Cortex of kidney (tissue), 1 donor: ENCODE results near the gene OPN5.
"Not testable (repeated sequence)": the region's sequence is repeated elsewhere in the genome, so short reads cannot be mapped to it uniquely, and the experiment has no call there.

Experiments
- DNase-seq: peaks from one replicate; lab custom pipeline; 2025; lab: John Stamatoyannopoulos, UW

Gene OPN5

GRCh38 chr6:47781732-47782131 lies at the start of gene OPN5:
TSS of gene OPN5 (plus strand) at chr6:47782032. CDS start at chr6:47782067, 35 bp downstream.
- no peak for DNase-seq

DNA sequence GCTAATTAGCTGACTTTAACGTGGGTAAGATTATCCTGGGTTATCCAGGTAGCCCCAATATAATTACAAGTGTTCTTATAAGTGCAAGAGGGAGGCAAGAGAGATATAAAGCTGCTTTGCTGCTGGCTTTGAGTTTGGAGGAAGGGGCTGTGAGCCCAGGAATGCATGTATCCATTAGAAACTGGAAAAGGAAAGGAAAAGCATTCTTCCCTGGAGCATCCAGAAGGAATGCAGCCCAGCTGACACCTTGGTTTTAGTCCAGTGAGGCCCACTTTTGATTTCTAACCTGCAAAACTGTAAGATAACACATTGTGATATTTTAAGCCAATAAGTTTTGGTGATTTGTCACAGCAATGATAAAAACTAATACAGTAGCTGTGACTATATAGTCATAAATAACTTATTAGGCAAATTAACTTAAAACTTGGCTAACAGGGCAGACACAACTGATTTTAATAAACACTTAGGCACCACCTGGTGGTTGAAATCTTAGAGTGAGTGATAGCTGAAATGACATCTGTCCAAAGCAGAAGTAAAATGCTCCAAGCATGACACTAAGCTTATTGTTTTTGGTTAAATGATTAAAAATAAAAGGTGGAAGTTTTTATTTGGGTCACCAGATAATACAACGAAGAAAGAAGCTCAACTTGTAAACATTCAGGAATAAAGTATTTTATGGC lies 47.8 kb upstream of the OPN5 start:
- DNase-seq: no peak

- no peak for DNase-seq
Measured at GRCh38 chr6:47734831-47735481, 46.9 kb upstream of the OPN5 start.

- no peak for DNase-seq
Measured at GRCh38 chr6:47736083-47736700, 45.6 kb upstream of the OPN5 start.

GRCh38 chr6:47737406-47737805 lies 44.4 kb upstream of the OPN5 start:
- DNase-seq: no peak

DNA sequence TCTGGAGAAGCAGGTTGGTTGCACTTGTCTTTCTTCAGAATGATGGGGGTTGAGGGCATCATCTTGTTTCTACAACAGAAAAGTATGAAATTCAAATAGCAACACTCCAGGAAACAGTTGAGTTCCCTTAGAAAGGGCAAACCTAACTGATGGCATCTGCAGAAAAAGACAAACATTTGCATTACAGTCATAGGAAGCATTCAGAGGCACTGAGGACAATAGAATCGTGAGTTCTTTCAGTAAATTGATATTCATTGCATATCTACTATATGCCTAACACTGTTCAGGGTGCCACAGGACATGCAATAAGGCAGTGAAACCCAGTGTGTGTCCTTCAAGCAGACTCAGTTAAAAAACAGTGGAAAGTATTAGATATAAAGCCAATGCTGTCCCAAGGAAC lies 41.1 kb upstream of the OPN5 start:
- DNase-seq: no peak

- DNase-seq: no peak
Measured at GRCh38 chr6:47741807-47742206, 40.0 kb upstream of the OPN5 start.

- no peak for DNase-seq
Measured at GRCh38 chr6:47743744-47744143, 38.1 kb upstream of the OPN5 start.

DNA sequence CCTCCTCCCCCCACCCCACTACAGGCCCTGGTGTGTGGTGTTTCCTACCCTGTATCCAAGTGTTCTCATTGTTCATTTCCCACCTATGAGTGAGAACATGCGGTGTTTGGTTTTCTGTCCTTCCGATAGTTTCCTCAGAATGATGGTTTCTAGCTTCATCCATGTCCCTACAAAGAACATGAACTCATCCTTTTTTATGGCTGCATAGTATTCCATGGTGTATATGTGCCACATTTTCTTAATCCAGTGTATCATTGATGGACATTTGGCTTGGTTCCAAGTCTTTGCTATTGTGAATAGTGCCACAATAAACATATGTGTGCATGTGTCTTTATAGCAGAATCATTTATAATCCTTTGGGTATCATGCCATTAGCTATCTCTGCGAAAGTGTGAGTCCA lies 36.6 kb upstream of the OPN5 start:
- DNase-seq: not testable (repeated sequence)

DNA sequence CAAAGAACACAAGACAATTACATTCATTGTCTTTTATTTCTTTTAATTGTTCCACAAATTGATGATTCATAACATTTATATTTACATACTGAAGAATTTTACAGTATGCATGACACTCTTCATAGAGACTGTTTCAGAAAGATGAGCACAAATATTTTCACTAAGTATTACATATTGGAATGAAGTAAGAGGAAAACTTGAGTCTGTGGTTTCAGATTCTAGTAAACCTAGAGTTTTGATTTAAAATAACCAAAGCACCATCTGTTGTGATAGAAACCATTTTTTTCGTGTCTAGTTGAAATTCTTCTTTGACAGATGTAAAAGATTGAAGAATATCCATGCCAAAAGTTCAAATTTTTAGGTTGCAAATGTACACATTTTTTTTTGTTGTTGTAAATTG lies 32.1 kb upstream of the OPN5 start:
- no peak for DNase-seq

DNA sequence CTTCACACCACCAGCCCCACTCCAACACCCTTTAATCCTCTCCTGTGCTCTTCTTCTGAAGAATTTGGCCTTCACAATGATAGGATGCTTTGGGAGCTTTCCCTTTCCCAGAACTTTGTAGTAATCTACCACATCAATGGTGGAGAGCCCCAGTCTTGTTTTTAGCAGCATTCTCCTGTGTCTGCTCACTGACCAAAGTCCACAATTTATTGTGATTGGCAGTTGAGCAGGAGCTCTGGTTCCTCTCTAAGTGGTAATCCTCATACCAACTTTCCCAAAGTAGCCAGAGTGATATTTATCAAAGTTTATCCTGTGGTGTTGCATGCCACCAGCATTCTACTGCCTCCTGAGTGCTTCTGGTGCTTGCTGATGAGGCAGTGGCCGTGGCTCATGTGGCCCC lies 29.0 kb upstream of the OPN5 start:
- DNase-seq: no peak

GRCh38 chr6:47759364-47759763 lies 22.5 kb upstream of the OPN5 start:
- no peak for DNase-seq

- DNase-seq: no peak
Measured at GRCh38 chr6:47762502-47762901, 19.3 kb upstream of the OPN5 start.

DNA sequence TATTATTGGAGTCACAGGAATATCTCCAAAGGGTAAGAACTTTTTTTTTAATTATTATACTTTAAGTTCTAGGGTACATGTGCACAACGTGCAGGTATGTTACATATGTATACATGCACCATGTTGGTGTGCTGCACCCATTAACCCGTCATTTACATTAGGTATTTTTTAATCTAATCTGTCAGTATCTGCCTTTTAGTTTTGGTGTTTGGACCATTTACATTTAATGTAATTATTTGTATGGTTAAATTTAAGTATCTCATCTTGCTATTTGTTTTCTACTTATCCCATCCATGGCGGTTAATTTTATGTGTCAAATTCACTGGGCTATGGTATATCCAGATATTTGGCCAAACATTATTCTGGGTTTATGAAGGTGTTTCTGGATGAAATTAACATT lies 15.4 kb upstream of the OPN5 start:
- DNase-seq: no peak

DNA sequence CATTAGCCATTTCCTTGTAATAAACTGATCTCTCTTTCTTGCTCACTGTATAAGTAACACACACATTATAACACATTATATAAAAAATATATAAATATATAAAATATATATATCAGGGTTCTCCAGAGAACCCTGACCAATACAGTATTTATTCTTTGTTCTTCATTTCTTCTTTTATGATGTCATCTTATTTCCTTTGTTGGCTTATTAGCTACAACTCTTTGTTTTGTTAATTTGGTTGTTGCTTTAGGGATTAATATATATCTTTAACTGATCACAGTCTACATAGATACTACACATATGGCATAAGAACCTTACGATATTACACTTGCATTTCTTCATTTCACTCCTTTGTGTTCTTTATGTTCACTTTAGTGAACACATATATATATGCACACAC lies 14.7 kb upstream of the OPN5 start:
- no peak for DNase-seq

- no peak for DNase-seq
Measured at GRCh38 chr6:47769982-47770381, 11.8 kb upstream of the OPN5 start.

- no peak for DNase-seq
Measured at GRCh38 chr6:47772359-47772758, 9.5 kb upstream of the OPN5 start.

DNA sequence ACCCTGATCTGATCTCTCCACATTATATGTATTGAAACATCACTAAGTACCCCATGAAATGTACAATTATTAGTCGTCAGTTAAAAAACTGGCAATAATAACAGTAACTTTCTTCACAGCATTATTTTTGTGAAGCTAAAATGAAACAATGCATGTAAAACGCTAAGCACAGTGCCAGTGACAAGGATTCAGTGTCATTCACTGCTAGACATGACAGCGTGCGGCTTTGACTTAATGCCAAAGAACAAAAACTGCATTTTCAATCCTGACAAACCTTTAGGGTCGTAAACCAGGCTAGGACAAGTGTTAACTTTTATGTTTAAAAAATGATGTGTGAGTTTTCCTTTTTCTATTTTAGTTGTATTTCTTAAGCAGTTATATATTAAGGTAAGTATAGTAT lies 8.8 kb upstream of the OPN5 start:
- no peak for DNase-seq

GRCh38 chr6:47780510-47781356 lies 1.1 kb upstream of the OPN5 start:
- DNase-seq: no peak

GRCh38 chr6:47785182-47785581 lies 3.4 kb downstream of the OPN5 start:
- DNase-seq: no peak

DNA sequence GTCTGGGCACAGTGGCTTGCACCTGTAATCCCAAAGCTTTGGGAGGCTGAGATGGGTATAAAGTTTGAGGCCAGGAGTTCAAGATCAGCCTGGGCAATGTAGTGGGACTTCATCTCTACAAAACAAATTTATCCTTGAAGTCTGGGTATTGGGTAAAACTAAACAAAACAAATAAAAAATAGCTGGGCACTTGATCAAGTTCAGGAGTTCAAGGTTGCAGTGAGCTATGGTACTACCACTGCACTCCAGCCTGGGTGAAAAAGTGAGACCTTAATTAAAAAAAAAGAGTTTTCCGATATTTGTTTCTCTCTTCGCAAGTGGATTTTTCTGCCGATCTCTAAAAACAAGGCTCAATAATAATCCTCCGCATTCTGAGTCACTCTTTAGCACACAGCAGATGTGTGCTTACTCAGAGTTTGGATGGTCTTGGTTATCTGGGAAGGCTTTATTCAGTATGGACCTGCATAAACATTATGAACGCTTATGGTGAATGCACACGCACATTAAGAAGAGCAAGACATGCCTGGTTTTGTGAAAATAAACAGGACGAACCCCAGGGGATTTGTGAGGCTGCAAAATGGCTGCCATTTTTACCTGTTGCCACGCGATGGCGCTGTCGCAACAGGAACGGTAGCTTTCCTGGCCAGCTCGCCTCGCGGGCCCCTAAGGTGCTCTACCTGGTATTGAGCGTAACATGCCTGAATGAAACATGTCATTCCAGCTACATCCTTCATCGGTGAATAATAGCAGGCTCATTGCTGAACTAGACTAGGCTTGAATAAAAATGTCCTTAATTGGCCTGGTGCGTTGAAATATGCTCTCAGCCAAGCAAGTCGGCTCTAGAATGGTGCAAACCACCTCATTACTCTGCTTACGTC lies 6.0 kb downstream of the OPN5 start:
- no peak for DNase-seq

DNA sequence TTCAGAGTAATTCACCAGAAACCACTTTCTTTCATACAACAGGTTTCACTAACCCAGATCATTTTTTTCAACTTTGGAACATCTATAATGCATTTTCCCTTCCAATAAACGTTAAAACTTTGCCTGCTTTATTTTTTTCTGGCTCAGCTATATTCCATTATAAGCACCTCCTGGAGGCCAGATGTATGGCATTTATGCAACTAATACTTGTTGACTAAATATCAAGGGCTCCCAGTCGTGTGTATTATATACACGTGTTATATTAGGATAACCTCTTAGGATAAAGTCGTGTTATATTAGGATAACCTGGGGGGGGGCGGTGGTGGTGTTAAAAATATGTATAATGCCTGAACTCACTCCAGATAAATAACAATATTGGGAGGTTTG lies 6.7 kb downstream of the OPN5 start:
- DNase-seq: no peak
